CD4-positive, CD25-positive, alpha-beta regulatory T cell (primary cell): Measurements from ENCODE around the gene PTGS1. TPM values are rescaled to one million over a fixed set of nuclear protein-coding genes. Genes with fewer than 3 reads are reported as not detected.

ENCODE experiments used
- ATAC-seq, 2 donors: fragments of 150-1000 bp; cut with Tn5 transposase; one replicate each; pipeline ENCODE4 v1.10.0; 2021; ENCODE audit warnings: low read depth in 2 of 2, moderate number of reproducible peaks in 2 of 2, moderate library complexity in 1 of 2
- DNase-seq, 3 donors: peaks; one replicate each; pipeline versions ENCODE4 v3.0.0 to v3.0.0-alpha.2; 2012 to 2022; ENCODE audit warnings: mixed read lengths in 1 of 3
- H3K27ac ChIP-seq: one replicate; pipeline ENCODE4 v1.7.0; 2013; ENCODE audit warnings: mild to moderate bottlenecking, low read length; ENCODE audit not compliant: insufficient read depth, poor library complexity, severe bottlenecking
- H3K27me3 ChIP-seq: one replicate; pipeline ENCODE4 v1.7.0; 2013; ENCODE audit warnings: low read length; ENCODE audit not compliant: control insufficient read depth, insufficient read depth
- H3K36me3 ChIP-seq: one replicate; pipeline ENCODE4 v1.7.0; 2013; ENCODE audit warnings: mild to moderate bottlenecking, low read length, moderate library complexity; ENCODE audit not compliant: control insufficient read depth, insufficient read depth
- H3K4me1 ChIP-seq: 2 replicates; pipeline ENCODE4 v1.7.0; 2013; ENCODE audit warnings: mild to moderate bottlenecking, low read length; ENCODE audit not compliant: insufficient read depth, control insufficient read depth, poor library complexity, severe bottlenecking
- H3K4me3 ChIP-seq: one replicate; pipeline ENCODE4 v1.7.0; 2013; ENCODE audit warnings: low read depth, mild to moderate bottlenecking, low read length, moderate library complexity
- H3K9me3 ChIP-seq, 2 experiments: 1 replicate in 1 of 2; 2 replicates in 1 of 2; pipeline ENCODE4 v1.7.0; 2013; ENCODE audit warnings: low read length in 2 of 2, mild to moderate bottlenecking in 1 of 2, moderate library complexity in 1 of 2; ENCODE audit not compliant: control insufficient read depth in 2 of 2
- H3K27ac Mint-ChIP-seq, 3 donors: one replicate each; pipeline ENCODE4 v1.8.0; 2020 to 2022; ENCODE audit warnings: mild to moderate bottlenecking in 3 of 3, mixed read lengths in 3 of 3, moderate library complexity in 2 of 3
- H3K27me3 Mint-ChIP-seq: one replicate; pipeline ENCODE4 v1.8.0; 2022; ENCODE audit warnings: mild to moderate bottlenecking, mixed read lengths
- H3K36me3 Mint-ChIP-seq: one replicate; pipeline ENCODE4 v1.8.0; 2020; ENCODE audit warnings: mixed read lengths
- H3K4me1 Mint-ChIP-seq, 4 donors: one replicate each; pipeline ENCODE4 v1.8.0; 2020 to 2022; ENCODE audit warnings: mixed read lengths in 4 of 4, mild to moderate bottlenecking in 1 of 4
- H3K4me3 Mint-ChIP-seq, 4 donors: one replicate each; pipeline ENCODE4 v1.8.0; 2020 to 2022; ENCODE audit warnings: mild to moderate bottlenecking in 4 of 4, mixed read lengths in 4 of 4, moderate library complexity in 3 of 4
- H3K9me3 Mint-ChIP-seq, 7 donors: one replicate each; pipeline ENCODE4 v1.8.0; 2020 to 2022; ENCODE audit warnings: mixed read lengths in 7 of 7, mild to moderate bottlenecking in 3 of 7, moderate library complexity in 2 of 7
- polyA plus RNA-seq, 4 donors: library from polyadenylated mRNA; unstranded; fragments of 300-500 nt; fragmentation: Illumina TruSeq; gene quantifications; one replicate each; pipeline ENCODE4 v1.2.3, GENCODE V29; 2021
- total RNA-seq: library from RNA; stranded (reverse); gene quantifications from one replicate; pipeline ENCODE4 v1.2.3, GENCODE V29; 2022

Gene PTGS1
- total and polyA plus RNA-seq, 5 donors from 2014 or later: 0.03 to 9.2 (median 0.83) TPM

GRCh38 chr9:122444041-122444733, 73.4 kb downstream of the PTGS1 start:
- H3K36me3 Mint-ChIP-seq: no peaks in the 10 kb centered on the region
- no peak overlapping the region for H3K27ac Mint-ChIP-seq
- peaks cover 14% of the 10 kb centered on the region for H3K27me3 Mint-ChIP-seq
- Histone ChIP-seq H3K9me3 (no peaks in the 10 kb centered on the region), H3K27ac (no peak overlapping the region), H3K4me3 (no peak overlapping the region), H3K27me3 (peaks cover 9% of the 10 kb centered on the region), H3K4me1 (no peaks in the 10 kb centered on the region), H3K36me3 (no peaks in the 10 kb centered on the region)
- ATAC-seq (no peak), DNase-seq (no peak)
- H3K4me1 Mint-ChIP-seq: no peaks in the 10 kb centered on the region
- peaks cover 0 to 2% (median 0%) of the 10 kb centered on the region in 7 donors for H3K9me3 Mint-ChIP-seq
- peak overlapping the region in 1 of 4 donors; percentile 25 for H3K4me3 Mint-ChIP-seq

Other genes with a start within 250 kb of the PTGS1 start
- gene NDUFA8, start 211.2 kb upstream of the PTGS1 start, total RNA-seq: 10.7 TPM
- 10 to 100 TPM; 86.3 to 97.9 (median 94.2) TPM for gene NDUFA8, start 211.2 kb upstream of the PTGS1 start, polyA plus RNA-seq
- not detected for gene MORN5, start 211.1 kb upstream of the PTGS1 start, total RNA-seq
- gene MORN5, start 211.1 kb upstream of the PTGS1 start, polyA plus RNA-seq: not detected
- gene LHX6, start 142.1 kb upstream of the PTGS1 start, total RNA-seq: not detected
- gene LHX6, start 142.1 kb upstream of the PTGS1 start, polyA plus RNA-seq: not detected
- 33.4 TPM for gene RBM18, start 106.2 kb upstream of the PTGS1 start, total RNA-seq
- gene RBM18, start 106.2 kb upstream of the PTGS1 start, polyA plus RNA-seq: 10 to 100 TPM; 26.1 to 34.8 (median 27.9) TPM
- 23.0 TPM for gene MRRF, start 106.1 kb upstream of the PTGS1 start, total RNA-seq
- 10 to 100 TPM; 13.9 to 24.9 (median 17.6) TPM for gene MRRF, start 106.1 kb upstream of the PTGS1 start, polyA plus RNA-seq
- gene OR1J1, start 106.9 kb downstream of the PTGS1 start, total RNA-seq: not detected
- not detected for gene OR1J1, start 106.9 kb downstream of the PTGS1 start, polyA plus RNA-seq
- gene OR1J2, start 139.8 kb downstream of the PTGS1 start, total RNA-seq: 0.42 TPM
- gene OR1J2, start 139.8 kb downstream of the PTGS1 start, polyA plus RNA-seq: not detected
- gene OR1J4, start 148.1 kb downstream of the PTGS1 start, total RNA-seq: 1.8 TPM
- not detected for gene OR1J4, start 148.1 kb downstream of the PTGS1 start, polyA plus RNA-seq
- gene OR1N1, start 156.3 kb downstream of the PTGS1 start, total RNA-seq: not detected
- not detected for gene OR1N1, start 156.3 kb downstream of the PTGS1 start, polyA plus RNA-seq
- gene OR1N2, start 182.1 kb downstream of the PTGS1 start, total RNA-seq: 0.81 TPM
- gene OR1N2, start 182.1 kb downstream of the PTGS1 start, polyA plus RNA-seq: not detected
- gene OR1L8, start 212.4 kb downstream of the PTGS1 start, total RNA-seq: not detected
- under 1 TPM in 3 of 4 donors, not detected in 1; 0.12 to 0.50 (median 0.20) TPM for gene OR1L8, start 212.4 kb downstream of the PTGS1 start, polyA plus RNA-seq
- gene OR1Q1, start 243.7 kb downstream of the PTGS1 start, total RNA-seq: 0.72 TPM
- gene OR1Q1, start 243.7 kb downstream of the PTGS1 start, polyA plus RNA-seq: not detected